Activated CD4-positive, alpha-beta memory T cell treated with anti-CD3 and anti-CD28 coated beads, Interleukin-2, amount 10 ng/mL, durations not matched to agents 7 days and 5 days (primary cell): Measurements from ENCODE around the gene ACOT13. TPM values are rescaled to one million over a fixed set of nuclear protein-coding genes. Genes with fewer than 3 reads are reported as not detected.
"Not testable (repeated sequence)": the region's sequence is repeated elsewhere in the genome, so short reads cannot be mapped to it uniquely, and the experiment has no call there.

Experiments
- CTCF ChIA-PET: fragments of 350-600 bp; sonication (Branson Sonifier 250); formaldehyde crosslinking; loops from one replicate; lab custom pipeline; 2021; ENCODE audit warnings: antibody characterized with exemption, inconsistent platforms; lab: Charles Lee
- POLR2A ChIA-PET: fragments of 350-600 bp; sonication (Branson Sonifier 250); formaldehyde crosslinking; loops from one replicate; lab custom pipeline; 2021; ENCODE audit warnings: antibody characterized with exemption; lab: Charles Lee
- DNase-seq: peaks from one replicate; pipeline ENCODE4 v3.0.0-alpha.2; 2020
- H3K27ac Mint-ChIP-seq: one replicate; pipeline ENCODE4 v1.8.0; 2021; ENCODE audit warnings: mild to moderate bottlenecking, mixed read lengths
- H3K27me3 Mint-ChIP-seq: one replicate; pipeline ENCODE4 v1.8.0; 2021; ENCODE audit warnings: mixed read lengths
- H3K36me3 Mint-ChIP-seq: one replicate; pipeline ENCODE4 v1.8.0; 2021; ENCODE audit warnings: low read depth, mixed read lengths
- H3K4me1 Mint-ChIP-seq: one replicate; pipeline ENCODE4 v1.8.0; 2021; ENCODE audit warnings: mixed read lengths
- H3K4me3 Mint-ChIP-seq: one replicate; pipeline ENCODE4 v1.8.0; 2021; ENCODE audit warnings: mild to moderate bottlenecking, mixed read lengths
- H3K9me3 Mint-ChIP-seq: one replicate; pipeline ENCODE4 v1.8.0; 2021; ENCODE audit warnings: mixed read lengths
- total RNA-seq, 2 experiments: library from RNA; stranded (reverse); gene quantifications; one replicate each; pipeline ENCODE4 v1.2.3, GENCODE V29; 2021

ACOT13 gene
- total RNA-seq, 2 experiments from 2014 or later: 19.9 to 21.1 TPM

GRCh38 chr6:24664046-24664987, 2.6 kb upstream of the ACOT13 start:
- Mint-ChIP-seq H3K4me1 (peaks cover 52% of the 10 kb centered on the region), H3K4me3 (peak overlapping the region; percentile 5), H3K27me3 (no peaks in the 10 kb centered on the region), H3K9me3 (peaks cover 4% of the 10 kb centered on the region), H3K27ac (no peak overlapping the region), H3K36me3 (peaks cover 69% of the 10 kb centered on the region)
- ChIA-PET POLR2A (interaction anchor here (2.9 to 4.0 kb wide), 3 partner anchors 9 to 58 kb away, joined by 15 to 25 read pairs (median 15); partner anchors contain the start of gene KIAA0319), CTCF (interaction anchor here (0.6 to 1.7 kb wide), 3 partner anchors 83 to 354 kb away, joined by 3 to 5 read pairs (median 4); no protein-coding TSS in a partner anchor)
- no peak for DNase-seq

GRCh38 chr6:24666097-24666640, 708 bp upstream of the ACOT13 start:
- H3K27ac Mint-ChIP-seq: peak overlapping the region; percentile 92
- DNase-seq: no peak
- H3K27me3 Mint-ChIP-seq: no peaks in the 10 kb centered on the region
- ChIA-PET CTCF (interaction anchor here (1.0 to 2.3 kb wide), 9 partner anchors 16 to 557 kb away, joined by 3 to 9 read pairs (median 4); partner anchors contain the start of genes ALDH5A1 and KIAA0319), POLR2A (interaction anchor here (0.7 to 4.0 kb wide), 12 partner anchors 8 to 473 kb away, joined by 3 to 34 read pairs (median 6); partner anchors contain the start of genes C6orf62, GMNN and KIAA0319)
- peak overlapping the region; percentile 88 for H3K4me3 Mint-ChIP-seq
- H3K4me1 Mint-ChIP-seq: peaks cover 48% of the 10 kb centered on the region
- peaks cover 17% of the 10 kb centered on the region for H3K9me3 Mint-ChIP-seq
- H3K36me3 Mint-ChIP-seq: peaks cover 74% of the 10 kb centered on the region

- peak overlapping the region; percentile 92 for H3K27ac Mint-ChIP-seq
- DNase-seq: no peak
- peaks cover 65% of the 10 kb centered on the region for H3K36me3 Mint-ChIP-seq
- peaks cover 48% of the 10 kb centered on the region for H3K4me1 Mint-ChIP-seq
- peaks cover 17% of the 10 kb centered on the region for H3K9me3 Mint-ChIP-seq
- CTCF ChIA-PET: interaction anchor here (1.0 to 2.3 kb wide), 5 partner anchors 15 to 120 kb away, joined by 3 to 9 read pairs (median 5); partner anchors contain the start of gene C6orf62
- POLR2A ChIA-PET: interaction anchor here (0.8 to 4.0 kb wide), 12 partner anchors 10 to 471 kb away, joined by 3 to 34 read pairs (median 6); partner anchors contain the start of genes ALDH5A1, C6orf62, GMNN and KIAA0319
- H3K4me3 Mint-ChIP-seq: peak overlapping the region; percentile 88
- H3K27me3 Mint-ChIP-seq: no peaks in the 10 kb centered on the region
Measured at GRCh38 chr6:24667378-24667803, 514 bp downstream of the ACOT13 start.

GRCh38 chr6:24668066-24668996, 1.5 kb downstream of the ACOT13 start:
- DNase-seq, H3K27ac Mint-ChIP-seq, H3K27me3 Mint-ChIP-seq: not testable (repeated sequence)
- POLR2A ChIA-PET: interaction anchor here (1.2 kb wide), 1 partner anchor 22 kb away, joined by 3 read pairs; the partner anchor contains the start of gene KIAA0319
- H3K36me3 Mint-ChIP-seq: peaks cover 61% of the 10 kb centered on the region
- CTCF ChIA-PET: interaction anchor here (2.3 kb wide), 1 partner anchor 84 kb away, joined by 9 read pairs; no protein-coding TSS in a partner anchor
- peaks cover 43% of the 10 kb centered on the region for H3K4me1 Mint-ChIP-seq
- peaks cover 24% of the 10 kb centered on the region for H3K9me3 Mint-ChIP-seq
- peak overlapping the region; percentile 88 for H3K4me3 Mint-ChIP-seq

GRCh38 chr6:24668997-24669361, 2.1 kb downstream of the ACOT13 start:
- peaks cover 36% of the 10 kb centered on the region for H3K4me1 Mint-ChIP-seq
- H3K4me3 Mint-ChIP-seq: peak overlapping the region; percentile 0
- no peak overlapping the region for H3K27ac Mint-ChIP-seq
- DNase-seq: no peak
- H3K9me3 Mint-ChIP-seq: peaks cover 26% of the 10 kb centered on the region
- ChIA-PET CTCF (no interaction called here), POLR2A (interaction anchor here (0.7 to 1.2 kb wide), 2 partner anchors 23 to 1568 kb away, joined by 3 read pairs; partner anchors contain the start of gene KIAA0319)
- H3K27me3 Mint-ChIP-seq: no peaks in the 10 kb centered on the region
- H3K36me3 Mint-ChIP-seq: peaks cover 55% of the 10 kb centered on the region

GRCh38 chr6:24670492-24670891, 3.6 kb downstream of the ACOT13 start:
- H3K27ac Mint-ChIP-seq, H3K27me3 Mint-ChIP-seq, H3K4me3 Mint-ChIP-seq, POLR2A ChIA-PET, DNase-seq, CTCF ChIA-PET: not testable (repeated sequence)
- Mint-ChIP-seq H3K36me3 (peaks cover 50% of the 10 kb centered on the region), H3K9me3 (peaks cover 32% of the 10 kb centered on the region), H3K4me1 (peaks cover 22% of the 10 kb centered on the region)

- CTCF ChIA-PET, H3K4me3 Mint-ChIP-seq, POLR2A ChIA-PET, H3K27ac Mint-ChIP-seq, DNase-seq, H3K27me3 Mint-ChIP-seq: not testable (repeated sequence)
- Mint-ChIP-seq H3K9me3 (peaks cover 32% of the 10 kb centered on the region), H3K4me1 (peaks cover 19% of the 10 kb centered on the region), H3K36me3 (peaks cover 50% of the 10 kb centered on the region)
Measured at GRCh38 chr6:24671077-24671476, 4.2 kb downstream of the ACOT13 start.

GRCh38 chr6:24672620-24673182, 5.8 kb downstream of the ACOT13 start:
- CTCF ChIA-PET: no interaction called here
- no peak for DNase-seq
- Mint-ChIP-seq H3K4me1 (peaks cover 13% of the 10 kb centered on the region), H3K4me3 (no peak overlapping the region), H3K27ac (no peak overlapping the region), H3K9me3 (peaks cover 32% of the 10 kb centered on the region), H3K36me3 (peaks cover 41% of the 10 kb centered on the region), H3K27me3 (no peaks in the 10 kb centered on the region)
- POLR2A ChIA-PET: no interaction called here

GRCh38 chr6:24673625-24674024, 6.7 kb downstream of the ACOT13 start:
- Mint-ChIP-seq H3K4me1 (peaks cover 6% of the 10 kb centered on the region), H3K9me3 (peaks cover 32% of the 10 kb centered on the region), H3K36me3 (peaks cover 41% of the 10 kb centered on the region), H3K4me3 (no peak overlapping the region), H3K27me3 (no peaks in the 10 kb centered on the region), H3K27ac (no peak overlapping the region)
- DNase-seq: no peak
- ChIA-PET CTCF (no interaction called here), POLR2A (no interaction called here)

- DNase-seq, H3K9me3 Mint-ChIP-seq, H3K4me3 Mint-ChIP-seq, CTCF ChIA-PET, H3K4me1 Mint-ChIP-seq, H3K27me3 Mint-ChIP-seq, H3K27ac Mint-ChIP-seq, POLR2A ChIA-PET: not testable (repeated sequence)
- H3K36me3 Mint-ChIP-seq: peaks cover 11% of the 10 kb centered on the region
Measured at GRCh38 chr6:24678792-24679352, 12.0 kb downstream of the ACOT13 start.

- Mint-ChIP-seq H3K4me3 (no peak overlapping the region), H3K27me3 (no peaks in the 10 kb centered on the region), H3K36me3 (peaks cover 2% of the 10 kb centered on the region), H3K27ac (no peak overlapping the region), H3K4me1 (no peaks in the 10 kb centered on the region), H3K9me3 (no peaks in the 10 kb centered on the region)
- POLR2A ChIA-PET: no interaction called here
- CTCF ChIA-PET: no interaction called here
- no peak for DNase-seq
Measured at GRCh38 chr6:24680582-24680981, 13.7 kb downstream of the ACOT13 start.
